Brain microvascular endothelial cell (primary cell): Measurements from ENCODE around the gene ISY1.
"Not testable (repeated sequence)": the region's sequence is repeated elsewhere in the genome, so short reads cannot be mapped to it uniquely, and the experiment has no call there.

Experiments used
- DNase-seq: peaks from one replicate; pipeline ENCODE4 v3.0.0-alpha.2; 2020
- H3K27ac ChIP-seq: fragments of 250-450 bp; sonication (Bioruptor Pico); 2 replicates; pipeline ENCODE4 v1.5.1; 2020; ENCODE audit warnings: mild to moderate bottlenecking, moderate library complexity
- H3K27me3 ChIP-seq: fragments of 250-450 bp; sonication (Bioruptor Pico); replicated peaks from 2 replicates; pipeline ENCODE4 v1.5.1; 2020; ENCODE audit warnings: mild to moderate bottlenecking
- H3K36me3 ChIP-seq: fragments of 250-450 bp; sonication (Bioruptor Pico); replicated peaks from 2 replicates; pipeline ENCODE4 v1.5.1; 2020; ENCODE audit warnings: mild to moderate bottlenecking
- H3K4me3 ChIP-seq: 2 replicates; pipeline ENCODE4 v1.5.1; 2011; ENCODE audit warnings: low read depth, mild to moderate bottlenecking, control low read depth, low read length, moderate library complexity
- in situ Hi-C: cut with HindIII; loops from 2 replicates; pipeline ENCODE4 v1.10.0; 2017; ENCODE audit warnings: low sequenced_read_pairs, low pct_ligation_motif_present
- TF ChIP-seq, protein P1 (sequence below): IDR thresholded peaks from 2 replicates; pipeline ENCODE4 v1.5.1; 2011; ENCODE audit warnings: low read depth, mild to moderate bottlenecking, moderate library complexity, low read length, control low read depth, inconsistent platforms; ENCODE audit errors: missing control alignments

ISY1 gene

DNA sequence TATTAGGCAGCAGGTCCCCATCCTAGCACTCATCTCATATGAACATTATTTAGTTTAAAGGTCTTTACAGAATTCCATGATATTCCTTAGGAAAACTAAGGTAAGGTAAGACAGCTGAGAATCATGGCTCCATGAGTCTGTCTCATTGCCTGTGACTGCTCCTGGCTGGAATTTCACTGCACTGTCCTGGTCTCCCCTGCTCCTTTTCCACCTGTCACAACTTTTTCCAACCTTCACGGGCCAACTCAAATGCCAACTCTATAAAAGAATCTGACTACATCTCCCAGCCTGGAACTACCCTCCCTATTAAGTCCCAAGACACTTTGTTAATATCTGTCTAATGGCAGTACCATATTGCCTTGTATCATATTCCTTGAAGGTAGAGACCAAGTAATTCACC lies 15.2 kb upstream of the ISY1 start:
- Histone ChIP-seq H3K27me3 (no peaks in the 10 kb centered on the region), H3K4me3 (no peak overlapping the region), H3K27ac (no peak overlapping the region), H3K36me3 (peaks cover 31% of the 10 kb centered on the region)
- in situ Hi-C loops, result no loop called here
- TF ChIP-seq, protein P1, sequence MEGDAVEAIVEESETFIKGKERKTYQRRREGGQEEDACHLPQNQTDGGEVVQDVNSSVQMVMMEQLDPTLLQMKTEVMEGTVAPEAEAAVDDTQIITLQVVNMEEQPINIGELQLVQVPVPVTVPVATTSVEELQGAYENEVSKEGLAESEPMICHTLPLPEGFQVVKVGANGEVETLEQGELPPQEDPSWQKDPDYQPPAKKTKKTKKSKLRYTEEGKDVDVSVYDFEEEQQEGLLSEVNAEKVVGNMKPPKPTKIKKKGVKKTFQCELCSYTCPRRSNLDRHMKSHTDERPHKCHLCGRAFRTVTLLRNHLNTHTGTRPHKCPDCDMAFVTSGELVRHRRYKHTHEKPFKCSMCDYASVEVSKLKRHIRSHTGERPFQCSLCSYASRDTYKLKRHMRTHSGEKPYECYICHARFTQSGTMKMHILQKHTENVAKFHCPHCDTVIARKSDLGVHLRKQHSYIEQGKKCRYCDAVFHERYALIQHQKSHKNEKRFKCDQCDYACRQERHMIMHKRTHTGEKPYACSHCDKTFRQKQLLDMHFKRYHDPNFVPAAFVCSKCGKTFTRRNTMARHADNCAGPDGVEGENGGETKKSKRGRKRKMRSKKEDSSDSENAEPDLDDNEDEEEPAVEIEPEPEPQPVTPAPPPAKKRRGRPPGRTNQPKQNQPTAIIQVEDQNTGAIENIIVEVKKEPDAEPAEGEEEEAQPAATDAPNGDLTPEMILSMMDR, result no peak
- no peak for DNase-seq

DNA sequence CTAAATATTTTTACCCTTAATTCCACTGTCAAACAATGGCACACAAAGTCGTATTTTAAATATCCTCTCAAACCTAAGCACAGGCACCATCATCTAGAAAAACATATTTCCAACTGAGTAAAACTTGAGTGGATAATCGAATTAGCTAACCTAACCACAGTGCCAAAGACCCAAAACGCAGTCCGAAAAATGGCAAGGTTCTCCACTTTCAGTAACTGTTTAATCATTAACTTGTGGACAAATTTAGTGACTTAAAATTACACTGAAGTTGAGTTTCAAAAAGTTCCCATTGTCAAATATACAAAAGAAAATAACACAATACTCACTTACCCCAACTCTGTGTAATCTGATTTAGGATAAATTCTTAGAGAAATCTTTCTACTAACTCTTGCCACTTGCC lies 12.9 kb upstream of the ISY1 start:
- Histone ChIP-seq H3K36me3 (peaks cover 42% of the 10 kb centered on the region), H3K4me3 (no peak overlapping the region), H3K27me3 (no peaks in the 10 kb centered on the region), H3K27ac (no peak overlapping the region)
- TF ChIP-seq, protein P1, result no peak
- in situ Hi-C loops, result no loop called here
- DNase-seq, result no peak

DNA sequence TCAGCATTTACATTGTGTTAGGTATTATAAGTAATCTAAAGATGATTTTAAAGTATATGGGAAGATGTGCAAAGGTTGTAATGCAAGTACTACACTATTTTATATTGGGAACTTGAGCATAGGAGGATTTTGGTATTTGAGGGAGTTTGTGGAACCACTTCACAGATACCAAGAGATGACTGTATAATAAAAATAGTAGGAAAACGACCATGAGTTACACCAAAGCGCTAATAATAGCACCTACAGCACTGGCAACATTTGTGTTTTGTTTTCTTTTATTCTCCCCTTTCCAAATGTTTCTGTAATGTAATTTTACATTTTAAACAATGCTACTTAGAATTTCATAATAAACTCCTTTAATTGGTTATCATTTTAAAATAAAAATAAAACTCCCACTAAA lies 12.3 kb upstream of the ISY1 start:
- Histone ChIP-seq H3K27ac (no peak overlapping the region), H3K27me3 (no peaks in the 10 kb centered on the region), H3K4me3 (no peak overlapping the region), H3K36me3 (peaks cover 39% of the 10 kb centered on the region)
- DNase-seq, result no peak
- TF ChIP-seq, protein P1, result no peak
- in situ Hi-C loops, result no loop called here

DNA sequence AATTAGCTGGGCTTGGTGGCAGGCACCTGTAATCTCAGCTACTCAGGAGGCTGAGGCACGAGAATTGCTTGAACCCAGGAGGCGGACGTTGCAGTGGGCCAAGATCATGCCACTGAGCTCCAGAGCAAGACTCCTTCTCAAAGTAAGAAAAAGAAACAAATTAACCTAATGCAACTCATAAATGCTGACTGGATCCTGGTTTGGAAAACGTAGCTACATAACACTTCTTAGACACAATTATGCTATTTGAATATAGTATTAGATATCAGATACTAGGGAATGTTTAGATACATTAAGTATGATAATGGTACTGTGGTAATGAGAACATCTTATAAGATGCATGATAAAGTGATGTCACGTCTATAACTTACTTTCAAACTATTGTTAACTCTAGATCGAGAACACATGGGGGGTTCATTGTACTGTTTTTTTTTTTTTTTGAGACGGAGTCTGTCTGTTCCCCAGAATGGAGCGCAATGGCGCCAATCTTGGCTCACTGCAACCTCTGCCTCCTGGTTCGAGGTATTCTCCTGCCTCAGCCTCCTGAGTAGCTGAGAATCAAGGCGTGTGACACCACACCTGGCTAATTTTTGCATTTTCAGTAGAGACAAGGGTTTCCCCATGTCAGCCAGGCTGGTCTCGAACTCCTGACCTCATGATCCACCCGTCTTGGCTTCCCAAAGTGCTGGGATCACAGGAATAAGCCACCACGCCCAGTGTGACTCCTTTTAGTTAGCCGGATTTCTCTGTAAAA lies 5.9 kb upstream of the ISY1 start:
- no peak overlapping the region for H3K27ac ChIP-seq
- H3K27me3 ChIP-seq, result no peaks in the 10 kb centered on the region
- H3K4me3 ChIP-seq, result no peak overlapping the region
- in situ Hi-C loops, result no loop called here
- peaks cover 46% of the 10 kb centered on the region for H3K36me3 ChIP-seq
- TF ChIP-seq, protein P1, result no peak
- DNase-seq, result no peak

DNA sequence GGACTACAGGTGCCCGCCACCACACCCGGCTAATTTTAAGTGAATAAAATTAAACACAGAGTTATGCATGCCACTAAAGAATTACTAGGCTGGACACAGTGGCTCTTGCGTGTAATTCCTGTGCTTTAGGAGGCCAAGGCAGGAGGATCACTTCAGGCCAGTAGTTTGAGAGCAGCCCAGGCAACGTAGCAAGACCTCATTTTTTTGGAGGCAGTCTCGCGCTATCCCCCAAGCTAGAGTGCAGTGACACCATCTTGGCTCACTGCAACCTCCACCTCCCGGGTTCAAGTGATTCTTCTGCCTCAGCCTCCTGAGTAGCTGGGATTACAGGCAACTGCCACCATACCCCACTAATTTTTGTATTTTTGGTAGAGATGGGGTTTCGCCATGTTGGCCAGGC lies 4.7 kb upstream of the ISY1 start:
- in situ Hi-C loops, result not testable (repeated sequence)
- H3K36me3 ChIP-seq, result peaks cover 36% of the 10 kb centered on the region

DNA sequence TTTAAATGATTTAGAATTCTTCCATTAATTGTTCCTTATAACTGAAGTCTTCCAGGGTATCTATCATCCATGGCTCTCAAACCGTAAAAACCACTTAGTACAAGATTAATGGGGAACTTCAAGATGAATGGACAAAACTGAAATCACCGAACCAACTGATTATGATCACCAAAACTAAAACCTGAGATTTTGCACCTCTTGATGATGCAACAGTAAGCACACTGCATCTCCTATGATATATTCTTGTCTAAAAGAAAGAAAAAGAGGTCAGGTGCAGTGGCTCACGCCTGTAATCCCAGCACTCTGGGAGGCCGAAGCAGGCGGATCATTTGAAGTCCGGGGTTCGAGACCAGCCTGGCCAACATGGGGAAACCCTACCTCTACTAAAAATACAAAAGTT lies 3.6 kb upstream of the ISY1 start:
- in situ Hi-C loops, result no loop called here
- peaks cover 25% of the 10 kb centered on the region for H3K36me3 ChIP-seq
- no peak for DNase-seq
- no peaks in the 10 kb centered on the region for H3K27me3 ChIP-seq
- TF ChIP-seq, protein P1, result no peak
- no peak overlapping the region for H3K27ac ChIP-seq
- no peak overlapping the region for H3K4me3 ChIP-seq

More for the DNA sequence above, 4.7 kb upstream of the ISY1 start:
- DNase-seq, H3K4me3 ChIP-seq, H3K27ac ChIP-seq, H3K27me3 ChIP-seq: not testable (repeated sequence)
